Measurements from ENCODE around the gene SLC18B1. TPM values are rescaled to one million over a fixed set of nuclear protein-coding genes. Genes with fewer than 3 reads are reported as not detected.

The SLC18B1 gene
- polyA plus RNA-seq, 1 of the 3 experiments (the other 2 are of a cell fraction), result 1.2 TPM

- Histone ChIP-seq H3K79me2 (ENCODE audit: insufficient read depth) (peaks cover 33% of the 10 kb centered on the region), H3F3A (replicated peaks; ENCODE audit: insufficient read depth) (peaks cover 60% of the 10 kb centered on the region), H2AFZ (ENCODE audit: low read depth) (no peak overlapping the region), H3K9ac (no peak overlapping the region), H4K20me1 (ENCODE audit: insufficient read depth) (peaks cover 51% of the 10 kb centered on the region), H3K36me3 (replicated peaks in 1 of 2; ENCODE audit: control insufficient read depth in 1 of 2, insufficient read depth in 2 of 2, low read length in 1 of 2) (peaks cover 35 to 39% of the 10 kb centered on the region in 2 experiments), H3K4me1 (ENCODE audit: control insufficient read depth in 1 of 2, insufficient read depth in 2 of 2, low read depth in 1 of 2, low read length in 1 of 2) (peaks cover 4 to 15% of the 10 kb centered on the region in 2 experiments; a peak in 2 of 4 replicates), H3K9me3 (no peaks in the 10 kb centered on the region), H3K27me3 (ENCODE audit: insufficient read depth) (no peaks in the 10 kb centered on the region), H3K9me2 (no peaks in the 10 kb centered on the region), H3K27ac (ENCODE audit: low read depth in 2 of 2, low read length in 1 of 2) (peak overlapping the region in 1 of 2 experiments; percentile 14; a peak in 1 of 4 replicates), H3K4me2 (no peak overlapping the region), H3K4me3 (ENCODE audit: low read depth in 2 of 2, low read length in 1 of 2) (no peak overlapping the region)
- CTCF ChIA-PET, result interaction anchor here (1.2 to 1.3 kb wide), 2 partner anchors 11 to 1098 kb away, joined by 4 to 5 read pairs; no protein-coding TSS in a partner anchor
- no peak for DNase-seq
- POLR2A ChIA-PET, result interaction anchor here (0.5 kb wide), 1 partner anchor 336 kb away, joined by 3 read pairs; no protein-coding TSS in a partner anchor
- WGBS (ENCODE audit: low lambda C conversion rate), result 84% methylated on average over 6 of the region's 6 CpGs
- TF ChIP-seq POLR2AphosphoS5 (IDR thresholded peaks at IDR 0.05; ENCODE audit: low read depth, low read length) (peak; percentile 58), YY1 (IDR thresholded peaks at IDR 0.05; ENCODE audit: low read depth) (no peak), ELF1 (IDR thresholded peaks at IDR 0.05) (no peak)
These were observed 20.2 kb upstream of the SLC18B1 start for GRCh38 chr6:132818404-132819359.

- Histone ChIP-seq H3K9me2 (no peaks in the 10 kb centered on the region), H3K4me3 (ENCODE audit: low read depth in 2 of 2, low read length in 1 of 2) (no peak overlapping the region), H3K4me2 (no peak overlapping the region), H3F3A (replicated peaks; ENCODE audit: insufficient read depth) (peaks cover 68% of the 10 kb centered on the region), H3K36me3 (replicated peaks in 1 of 2; ENCODE audit: control insufficient read depth in 1 of 2, insufficient read depth in 2 of 2, low read length in 1 of 2) (peaks cover 35 to 39% of the 10 kb centered on the region in 2 experiments), H2AFZ (ENCODE audit: low read depth) (no peak overlapping the region), H3K4me1 (ENCODE audit: control insufficient read depth in 1 of 2, insufficient read depth in 2 of 2, low read depth in 1 of 2, low read length in 1 of 2) (peaks cover 12 to 21% of the 10 kb centered on the region in 2 experiments; a peak in 3 of 4 replicates), H3K27ac (ENCODE audit: low read depth in 2 of 2, low read length in 1 of 2) (peak overlapping the region in 1 of 2 experiments; percentile 14; a peak in 1 of 4 replicates), H3K9ac (no peak overlapping the region), H3K79me2 (ENCODE audit: insufficient read depth) (peaks cover 33% of the 10 kb centered on the region), H4K20me1 (ENCODE audit: insufficient read depth) (peaks cover 51% of the 10 kb centered on the region), H3K9me3 (no peaks in the 10 kb centered on the region), H3K27me3 (ENCODE audit: insufficient read depth) (no peaks in the 10 kb centered on the region)
- POLR2A ChIA-PET, result no interaction called here
- WGBS (ENCODE audit: low lambda C conversion rate), result 95% methylated on average over 10 of the region's 10 CpGs
- CTCF ChIA-PET, result interaction anchor here (1.3 kb wide), 1 partner anchor 1099 kb away, joined by 4 read pairs; no protein-coding TSS in a partner anchor
- no peak for DNase-seq
- TF ChIP-seq POLR2AphosphoS5 (IDR thresholded peaks at IDR 0.05; ENCODE audit: low read depth, low read length) (peak; percentile 22; the same call in 1 of the 2 replicates), ZBTB33 (IDR thresholded peaks at IDR 0.05; ENCODE audit: borderline replicate concordance, low read depth) (no peak), RXRA (IDR thresholded peaks at IDR 0.05; ENCODE audit: borderline replicate concordance, low read depth) (no peak)
These were observed 19.3 kb upstream of the SLC18B1 start for GRCh38 chr6:132817554-132818403.

Measured in SK-N-SH (cell line).